Hypothalamus (tissue), 51 donors: ENCODE results near the gene ADAR.
A peak's percentile ranks its signal among the peaks of the same experiment; 100 is the strongest.
"Not testable (repeated sequence)": the region's sequence is repeated elsewhere in the genome, so short reads cannot be mapped to it uniquely, and the experiment has no call there.

Experiments
- DNase-seq, 51 donors: peaks; one replicate each; lab custom pipeline; 2025; lab: John Stamatoyannopoulos, UW

ADAR gene, protein sequence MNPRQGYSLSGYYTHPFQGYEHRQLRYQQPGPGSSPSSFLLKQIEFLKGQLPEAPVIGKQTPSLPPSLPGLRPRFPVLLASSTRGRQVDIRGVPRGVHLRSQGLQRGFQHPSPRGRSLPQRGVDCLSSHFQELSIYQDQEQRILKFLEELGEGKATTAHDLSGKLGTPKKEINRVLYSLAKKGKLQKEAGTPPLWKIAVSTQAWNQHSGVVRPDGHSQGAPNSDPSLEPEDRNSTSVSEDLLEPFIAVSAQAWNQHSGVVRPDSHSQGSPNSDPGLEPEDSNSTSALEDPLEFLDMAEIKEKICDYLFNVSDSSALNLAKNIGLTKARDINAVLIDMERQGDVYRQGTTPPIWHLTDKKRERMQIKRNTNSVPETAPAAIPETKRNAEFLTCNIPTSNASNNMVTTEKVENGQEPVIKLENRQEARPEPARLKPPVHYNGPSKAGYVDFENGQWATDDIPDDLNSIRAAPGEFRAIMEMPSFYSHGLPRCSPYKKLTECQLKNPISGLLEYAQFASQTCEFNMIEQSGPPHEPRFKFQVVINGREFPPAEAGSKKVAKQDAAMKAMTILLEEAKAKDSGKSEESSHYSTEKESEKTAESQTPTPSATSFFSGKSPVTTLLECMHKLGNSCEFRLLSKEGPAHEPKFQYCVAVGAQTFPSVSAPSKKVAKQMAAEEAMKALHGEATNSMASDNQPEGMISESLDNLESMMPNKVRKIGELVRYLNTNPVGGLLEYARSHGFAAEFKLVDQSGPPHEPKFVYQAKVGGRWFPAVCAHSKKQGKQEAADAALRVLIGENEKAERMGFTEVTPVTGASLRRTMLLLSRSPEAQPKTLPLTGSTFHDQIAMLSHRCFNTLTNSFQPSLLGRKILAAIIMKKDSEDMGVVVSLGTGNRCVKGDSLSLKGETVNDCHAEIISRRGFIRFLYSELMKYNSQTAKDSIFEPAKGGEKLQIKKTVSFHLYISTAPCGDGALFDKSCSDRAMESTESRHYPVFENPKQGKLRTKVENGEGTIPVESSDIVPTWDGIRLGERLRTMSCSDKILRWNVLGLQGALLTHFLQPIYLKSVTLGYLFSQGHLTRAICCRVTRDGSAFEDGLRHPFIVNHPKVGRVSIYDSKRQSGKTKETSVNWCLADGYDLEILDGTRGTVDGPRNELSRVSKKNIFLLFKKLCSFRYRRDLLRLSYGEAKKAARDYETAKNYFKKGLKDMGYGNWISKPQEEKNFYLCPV

DNA sequence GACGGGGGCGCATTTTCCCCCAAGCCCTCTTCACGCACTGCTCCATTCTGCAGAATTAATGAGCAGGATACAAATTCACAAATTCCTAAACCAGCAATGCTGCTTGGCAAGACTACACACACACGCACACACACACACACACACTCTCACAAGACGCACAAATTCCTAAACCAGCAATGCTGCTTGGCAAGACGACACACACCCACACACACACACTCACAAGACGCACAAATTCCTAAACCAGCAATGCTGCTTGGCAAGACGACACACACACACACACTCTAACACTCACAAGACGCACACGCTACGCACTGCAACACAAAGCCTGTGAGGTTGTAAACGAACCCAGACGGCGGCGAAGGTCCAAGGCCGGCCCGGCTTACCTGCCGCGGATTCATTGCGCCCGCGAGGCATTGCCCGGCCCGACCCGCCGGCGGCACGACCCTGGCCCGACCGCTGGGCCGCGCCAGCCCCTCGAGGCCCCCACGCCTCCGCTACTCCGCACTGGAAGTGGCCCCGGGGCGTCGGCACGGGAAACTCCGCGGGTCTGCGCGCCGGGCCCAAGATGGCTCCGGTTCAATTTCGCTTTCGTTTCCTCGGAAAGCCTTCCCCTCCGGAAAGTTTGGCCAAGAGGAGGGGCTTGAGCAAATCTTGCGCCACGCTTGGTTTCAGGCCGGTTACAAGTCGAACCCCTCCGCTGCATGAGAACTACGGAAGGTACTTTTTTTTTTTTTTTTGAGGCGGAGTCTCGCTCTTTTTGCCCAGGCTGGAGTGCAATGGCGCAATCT is at the start of gene ADAR:
Gene ADAR, minus strand, starts transcription at position 578 of the 788 bp plus-strand sequence. Its CDS starts 180 bp downstream, at position 398.
- peak in 50 of 51 donors; percentile 11 to 85 (median 65) for DNase-seq

DNA sequence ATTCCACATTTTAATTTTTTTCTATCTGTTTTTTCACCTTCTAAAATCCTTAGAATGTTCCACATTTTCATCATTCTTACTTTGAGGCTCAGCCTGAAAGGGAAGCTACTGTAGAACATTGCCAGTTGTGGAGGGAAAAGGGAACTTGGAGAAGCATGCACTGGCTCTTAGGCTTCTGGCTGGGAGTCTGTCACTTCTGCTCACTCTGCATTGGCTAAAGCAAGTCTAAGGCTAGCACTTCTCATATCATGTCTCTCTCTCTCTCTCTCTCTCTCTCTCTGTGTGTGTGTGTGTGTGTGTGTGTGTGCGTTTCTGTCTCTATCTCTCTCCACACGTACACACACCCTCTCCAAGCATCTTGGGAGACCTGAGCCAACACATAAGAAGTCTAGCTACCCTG is 49.6 kb upstream of the ADAR start:
- DNase-seq = no peak

DNA sequence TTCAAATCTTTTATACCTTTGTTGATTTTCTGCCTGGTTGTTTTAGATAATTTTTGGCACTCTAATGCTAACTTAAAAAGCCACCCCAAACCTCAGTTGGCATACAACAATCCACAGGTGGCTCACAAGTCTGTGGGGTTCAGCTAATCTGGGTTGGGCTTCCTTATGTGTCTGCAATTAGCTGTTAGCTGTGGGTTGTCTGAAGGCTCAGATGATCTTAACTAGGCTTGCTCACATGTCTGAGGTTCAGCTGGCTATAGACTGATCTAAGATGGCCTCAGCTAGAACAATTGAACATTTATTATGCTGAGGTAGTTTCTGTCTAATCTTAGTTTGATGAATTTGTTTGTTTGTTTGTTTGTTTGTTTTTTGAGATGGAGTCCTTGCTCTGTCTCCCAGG is 44.9 kb upstream of the ADAR start:
- DNase-seq = no peak

DNA sequence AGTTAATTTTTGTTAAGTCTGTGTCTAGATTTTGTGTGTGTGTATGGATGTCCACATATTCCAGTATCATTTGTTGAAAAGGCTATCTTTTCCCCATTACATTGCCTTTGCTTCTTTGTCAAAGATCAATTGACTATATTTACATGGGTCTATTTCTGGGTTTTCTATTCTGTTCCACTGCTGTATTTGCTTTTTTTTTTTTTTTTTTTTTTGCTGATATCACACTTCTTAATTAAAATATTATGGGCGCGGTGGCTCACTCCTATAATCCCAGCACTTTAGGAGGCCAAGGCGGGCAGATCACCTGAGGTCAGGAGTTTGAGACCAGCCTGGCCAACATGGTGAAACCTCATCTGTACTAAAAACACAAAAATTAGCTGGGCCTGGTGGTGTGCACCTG is 36.7 kb upstream of the ADAR start:
- not testable (repeated sequence) for DNase-seq

DNA sequence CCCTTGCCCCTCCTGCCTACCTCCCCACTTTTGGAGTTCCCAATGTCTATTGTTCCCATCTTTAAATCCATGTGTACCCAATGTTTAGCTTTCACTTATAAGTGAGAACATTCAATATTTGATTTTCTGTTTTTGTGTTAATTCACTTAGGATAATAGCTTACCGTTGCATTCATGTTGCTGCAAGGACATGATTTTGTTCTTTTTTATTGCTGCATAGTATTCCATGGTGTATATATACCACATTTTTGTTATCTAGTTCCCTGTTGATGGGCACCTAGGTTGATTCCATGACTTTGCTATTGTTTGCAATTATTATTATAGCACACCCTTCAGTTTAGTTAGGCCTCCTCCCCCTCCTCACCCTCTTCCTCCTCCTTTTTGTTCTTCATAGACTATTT is 33.5 kb upstream of the ADAR start:
- no peak for DNase-seq

DNA sequence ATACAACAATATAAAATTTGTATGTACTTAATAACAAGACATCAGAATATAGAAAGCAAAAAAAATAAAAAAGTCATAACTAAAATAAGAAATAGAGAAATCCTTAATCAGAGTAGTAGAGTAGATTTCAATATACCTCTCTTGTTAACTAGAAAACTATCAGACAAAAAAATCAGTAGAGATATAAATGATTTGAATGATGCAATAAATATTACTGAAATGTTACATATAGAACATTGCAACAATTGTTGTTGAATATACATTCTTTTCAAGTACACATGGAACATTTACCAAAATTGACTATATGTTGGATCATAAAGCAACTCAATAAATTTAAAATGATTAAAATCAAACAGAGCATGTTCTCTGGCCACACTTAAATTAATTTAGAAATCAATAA is 31.9 kb upstream of the ADAR start:
- DNase-seq = no peak

DNA sequence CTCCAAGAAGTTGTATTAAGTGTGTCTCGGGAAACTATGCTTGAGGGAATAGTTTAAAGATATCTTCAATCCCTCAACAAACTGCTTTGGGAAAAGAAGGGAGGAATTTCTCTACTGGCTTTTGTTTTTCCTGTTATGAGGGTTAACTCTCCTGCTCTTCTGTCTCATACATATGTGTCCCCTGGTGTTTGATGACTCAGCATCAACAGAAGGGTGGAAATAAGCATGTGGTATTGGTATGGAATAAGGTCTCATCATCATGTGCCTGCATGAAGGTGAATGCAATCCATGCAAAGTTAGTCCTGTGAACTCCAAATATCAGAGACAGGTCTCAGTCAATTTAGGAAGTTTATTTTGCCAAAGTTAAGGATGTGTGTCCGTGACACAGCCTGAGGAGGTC is 27.2 kb upstream of the ADAR start:
- DNase-seq = no peak

DNA sequence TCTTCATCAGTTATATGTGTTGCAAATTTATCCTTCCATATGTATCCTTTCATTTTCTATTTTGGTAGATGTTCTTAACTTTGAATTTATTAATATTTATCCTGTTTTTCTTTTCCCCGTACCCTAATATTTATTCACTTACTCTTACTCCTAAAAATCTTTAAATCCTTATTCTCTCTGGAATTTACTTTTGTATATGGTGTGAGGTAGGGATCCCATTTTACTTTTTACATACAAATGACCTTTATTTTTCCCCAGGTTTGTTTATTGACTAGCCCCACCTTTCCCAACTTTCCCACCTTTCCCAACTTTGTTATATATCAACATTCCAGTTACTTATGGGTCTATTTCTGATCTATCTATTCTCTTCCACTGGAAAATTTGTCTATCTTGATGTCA is 21.7 kb upstream of the ADAR start:
- DNase-seq = no peak

DNA sequence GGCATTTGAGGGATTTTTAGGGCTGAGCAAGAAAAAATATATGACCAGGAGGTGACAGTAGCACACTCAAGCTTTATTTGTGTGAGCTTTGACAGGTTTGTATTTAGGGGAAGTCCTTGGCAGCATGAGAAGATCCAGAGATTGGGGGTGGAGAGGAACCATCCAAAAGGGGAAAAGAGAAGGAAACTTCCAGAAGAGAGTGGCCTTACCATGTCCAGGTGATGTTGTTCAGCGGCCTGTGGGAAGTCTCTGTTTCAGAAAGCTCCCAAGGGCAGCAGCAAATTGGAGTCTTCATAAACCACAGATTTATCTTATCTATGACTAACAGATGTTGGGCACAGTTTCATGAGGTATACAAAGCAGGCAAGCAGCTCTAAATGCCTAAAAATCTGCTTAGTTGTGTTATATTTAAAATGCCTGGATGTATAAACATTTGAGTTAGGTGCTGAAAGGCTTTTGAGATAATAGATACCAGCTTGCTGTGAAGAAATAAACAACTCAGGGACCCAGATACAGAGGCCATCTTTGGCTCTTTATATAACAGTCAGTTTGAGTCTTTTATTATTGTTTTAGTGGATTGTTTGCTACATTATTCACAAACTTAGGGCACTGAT is 21.2 kb upstream of the ADAR start:
- no peak for DNase-seq

DNA sequence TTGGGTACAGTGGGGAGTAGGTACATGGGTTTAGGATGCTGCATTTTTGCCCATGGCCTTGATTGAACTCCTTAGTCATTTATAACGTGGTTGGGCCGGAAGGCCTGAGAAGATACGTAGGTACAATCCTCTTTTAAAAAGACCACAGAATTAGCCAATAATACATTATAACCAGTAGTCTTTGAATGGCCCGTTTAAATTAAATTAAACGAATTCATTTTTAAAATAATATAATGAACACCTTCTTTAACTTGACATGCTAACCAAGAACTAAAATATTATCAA is 20.1 kb upstream of the ADAR start:
- DNase-seq = no peak

DNA sequence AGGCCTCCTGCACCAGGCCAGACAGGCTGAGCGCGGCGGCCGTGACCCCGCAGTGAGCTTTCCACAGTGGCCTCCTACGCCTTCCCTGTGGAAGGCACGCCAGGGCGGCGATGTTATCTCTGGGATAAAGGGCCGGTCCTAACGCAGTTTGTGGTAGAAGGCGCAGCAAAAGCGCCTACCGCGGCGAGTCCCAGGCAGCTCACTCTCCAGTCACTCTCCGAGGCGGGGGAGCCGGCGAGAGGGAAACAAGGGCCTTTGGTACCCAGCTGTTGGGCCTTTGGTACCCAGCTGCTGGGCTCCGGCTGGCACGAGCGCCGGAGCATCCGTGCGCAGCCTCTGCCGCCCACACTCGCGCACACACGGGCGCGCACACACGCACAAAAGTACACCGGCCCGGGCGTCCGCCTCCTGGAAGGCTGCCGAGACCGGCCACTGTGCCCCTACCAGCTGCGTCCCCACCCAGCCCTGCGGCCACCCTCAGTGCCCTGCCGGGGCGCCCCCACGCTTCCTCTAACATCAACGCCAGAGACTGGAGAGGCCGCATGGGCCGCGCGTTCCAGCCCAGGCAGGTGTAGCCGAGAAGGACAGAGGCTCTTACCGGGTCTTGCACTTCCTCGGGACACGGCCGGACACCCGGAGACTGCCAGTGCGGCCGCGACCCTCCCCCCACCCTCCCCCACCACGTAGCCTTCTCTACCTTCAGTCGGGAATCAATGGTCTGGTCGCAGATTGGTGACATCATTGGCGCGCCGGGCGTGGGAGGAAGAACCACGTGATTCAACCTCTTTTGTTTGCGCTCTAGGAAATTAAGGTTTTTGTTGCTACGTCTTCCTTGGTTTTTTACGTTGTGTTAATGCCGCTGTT is 19.5 kb upstream of the ADAR start:
- peak; percentile 43 to 90 (median 75) for DNase-seq

DNA sequence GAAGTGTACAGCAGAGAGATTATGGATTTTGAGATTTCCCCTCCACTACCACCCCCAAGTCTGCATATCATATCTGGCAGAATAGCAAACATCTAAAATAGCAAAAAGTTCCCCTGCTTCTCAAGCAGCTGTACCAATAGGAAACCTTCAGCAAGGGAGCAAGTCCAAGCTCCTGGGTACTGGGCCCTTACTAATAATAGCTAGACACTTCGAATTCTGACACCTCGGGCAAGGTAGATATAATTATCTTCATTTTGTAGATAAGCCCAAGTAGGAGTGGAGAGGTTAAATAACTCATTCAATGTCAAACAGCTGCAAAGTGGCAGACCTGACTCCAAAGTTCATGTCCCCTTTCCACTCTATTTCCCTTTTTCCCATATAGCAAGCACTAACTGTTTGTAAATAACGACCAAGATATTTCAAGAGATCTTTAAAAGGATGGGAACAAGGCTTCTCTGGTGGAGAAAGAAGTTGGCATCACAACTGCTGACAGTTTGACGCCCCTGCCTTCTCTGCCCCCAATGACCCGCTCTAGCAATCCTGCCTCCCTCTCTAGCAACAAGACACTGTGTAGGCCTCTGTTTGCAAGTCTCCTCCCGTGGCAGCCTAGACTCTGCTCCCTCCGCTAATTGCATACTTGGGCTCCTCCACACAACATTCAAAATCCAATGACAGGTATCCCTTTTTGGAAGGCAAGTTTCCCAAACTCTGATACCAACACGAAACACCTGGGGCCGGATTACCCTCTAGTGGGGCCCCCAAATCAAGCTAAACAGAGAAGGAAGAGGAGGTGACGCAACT is 18.7 kb upstream of the ADAR start:
- peak in 6 of 51 donors; percentile 32 to 77 (median 49) for DNase-seq

DNA sequence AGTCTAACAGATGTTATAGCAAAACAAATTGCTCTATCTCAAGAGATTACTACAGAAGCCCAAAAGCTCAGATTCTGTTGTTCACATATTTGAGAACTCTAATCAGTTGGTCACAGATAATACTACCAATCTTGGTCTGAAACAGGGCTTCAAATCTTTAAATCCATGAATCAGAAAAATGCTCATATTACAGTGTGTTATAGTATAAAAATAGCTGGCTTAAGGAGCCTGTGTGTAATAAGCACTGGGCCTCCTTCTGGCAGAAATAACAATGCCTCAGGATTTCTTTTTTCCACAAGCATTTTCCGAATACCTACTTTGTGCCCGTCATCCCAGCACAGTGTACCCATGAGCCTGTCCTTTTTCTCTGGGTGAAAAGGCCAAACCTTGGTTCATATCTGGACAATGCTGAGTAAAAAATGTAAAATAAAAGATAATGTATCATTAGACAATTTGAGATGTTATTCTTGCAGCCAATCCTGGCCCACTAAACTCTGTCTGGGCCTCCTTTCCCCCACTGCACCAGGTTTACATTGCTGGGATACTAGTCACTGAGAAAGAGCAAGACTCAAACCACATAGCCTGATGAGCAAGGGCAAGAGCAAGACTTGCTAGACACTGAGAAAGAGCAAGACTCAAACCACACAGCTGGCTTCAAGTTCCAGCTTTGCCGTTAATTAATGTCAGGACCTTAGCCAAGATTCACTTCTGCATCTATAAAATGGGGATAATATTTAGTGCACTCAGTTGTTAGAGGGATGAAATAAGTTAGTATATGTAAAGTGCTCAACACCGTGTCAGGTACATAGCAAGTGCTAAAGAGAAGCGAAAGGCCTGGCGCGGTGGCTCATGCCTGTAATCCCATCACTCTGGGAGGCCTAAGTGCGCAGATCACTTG is 17.0 kb upstream of the ADAR start:
- no peak for DNase-seq

DNA sequence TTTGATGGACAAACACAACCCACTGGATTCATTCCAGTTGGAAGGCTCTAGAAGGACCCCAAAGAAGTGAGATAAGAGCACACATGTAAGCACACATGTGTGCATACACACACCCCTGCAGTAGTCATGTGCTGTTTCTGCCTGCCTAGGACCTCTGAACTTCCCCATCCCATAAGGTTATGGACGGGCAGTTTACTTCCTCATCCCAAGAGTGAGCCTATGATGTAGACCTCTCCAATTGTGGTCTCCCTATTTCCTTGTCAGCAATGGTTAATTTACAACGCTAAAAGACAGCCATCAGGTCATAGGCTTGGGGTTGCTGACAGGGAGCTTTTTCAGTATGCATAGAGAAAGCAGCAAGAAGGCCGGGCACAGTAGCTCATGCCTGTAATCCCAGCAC is 15.4 kb upstream of the ADAR start:
- no peak for DNase-seq

DNA sequence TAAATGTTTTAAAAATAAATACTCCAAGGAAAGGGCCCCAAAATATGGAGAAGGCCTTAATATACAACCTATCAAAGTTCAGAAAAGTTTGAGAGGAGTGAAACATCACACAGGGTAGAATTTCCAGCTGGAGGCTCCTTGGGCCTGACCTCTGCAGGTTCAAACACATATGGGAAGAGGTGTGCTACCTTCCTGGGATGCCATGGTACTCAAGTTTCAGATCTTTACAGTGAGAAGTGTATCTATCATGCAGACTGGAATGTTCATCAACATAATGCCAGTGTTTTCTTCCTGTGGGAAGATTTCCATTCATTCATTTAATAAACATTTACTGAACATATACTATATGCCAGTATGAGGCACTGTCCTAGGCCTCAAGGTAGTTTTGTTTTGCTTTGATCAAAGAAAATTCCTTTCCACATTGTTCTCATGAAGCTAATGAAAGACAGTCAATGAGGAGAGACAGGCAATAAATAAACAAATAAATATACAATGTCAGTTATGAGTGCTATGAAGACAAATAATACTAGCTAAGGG is 14.6 kb upstream of the ADAR start:
- DNase-seq = no peak

DNA sequence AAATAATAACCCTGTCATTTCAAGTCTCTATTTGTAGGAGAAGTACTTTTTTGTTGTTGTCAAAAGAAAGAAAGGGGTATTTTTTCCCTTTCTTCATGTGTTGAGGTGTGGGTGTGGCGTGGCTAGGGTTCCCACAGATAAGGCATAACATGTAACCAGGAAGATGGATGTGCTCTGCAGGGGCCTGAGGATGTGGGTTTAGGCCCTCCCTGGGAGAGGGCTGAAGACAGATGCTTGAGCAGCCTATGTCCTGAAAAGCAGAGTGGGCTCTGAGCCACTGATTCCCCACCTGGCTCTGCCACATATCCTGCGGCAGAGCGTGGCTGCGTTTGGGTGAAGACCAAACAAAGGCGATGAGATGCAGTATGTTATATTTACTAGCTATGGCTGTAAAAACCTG is 13.9 kb upstream of the ADAR start:
- DNase-seq = no peak

DNA sequence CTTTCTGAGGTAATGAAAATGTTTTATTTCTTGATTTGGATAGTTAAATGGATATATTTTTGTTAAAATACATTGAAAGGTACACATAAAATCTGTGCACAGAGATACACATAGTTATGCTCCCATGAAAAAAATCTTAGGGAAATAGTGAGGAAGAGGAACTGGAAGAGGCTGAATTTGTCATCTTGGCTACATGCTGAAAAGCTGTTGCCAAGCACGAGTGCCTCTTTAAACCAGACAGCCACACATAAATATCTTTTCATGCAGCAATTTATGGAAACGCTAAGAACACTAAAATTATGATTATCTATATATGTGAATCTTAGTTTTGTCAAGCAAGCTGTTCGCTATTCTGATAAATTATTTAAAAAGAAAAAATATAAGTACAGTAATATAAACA is 12.8 kb upstream of the ADAR start:
- DNase-seq = no peak
